ENCODE results near the gene C11orf86. TPM values are rescaled to one million over a fixed set of nuclear protein-coding genes. Genes with fewer than 3 reads are reported as not detected.

The C11orf86 gene
- total RNA-seq, 6 experiments from 2014 or later: not detected

DNA sequence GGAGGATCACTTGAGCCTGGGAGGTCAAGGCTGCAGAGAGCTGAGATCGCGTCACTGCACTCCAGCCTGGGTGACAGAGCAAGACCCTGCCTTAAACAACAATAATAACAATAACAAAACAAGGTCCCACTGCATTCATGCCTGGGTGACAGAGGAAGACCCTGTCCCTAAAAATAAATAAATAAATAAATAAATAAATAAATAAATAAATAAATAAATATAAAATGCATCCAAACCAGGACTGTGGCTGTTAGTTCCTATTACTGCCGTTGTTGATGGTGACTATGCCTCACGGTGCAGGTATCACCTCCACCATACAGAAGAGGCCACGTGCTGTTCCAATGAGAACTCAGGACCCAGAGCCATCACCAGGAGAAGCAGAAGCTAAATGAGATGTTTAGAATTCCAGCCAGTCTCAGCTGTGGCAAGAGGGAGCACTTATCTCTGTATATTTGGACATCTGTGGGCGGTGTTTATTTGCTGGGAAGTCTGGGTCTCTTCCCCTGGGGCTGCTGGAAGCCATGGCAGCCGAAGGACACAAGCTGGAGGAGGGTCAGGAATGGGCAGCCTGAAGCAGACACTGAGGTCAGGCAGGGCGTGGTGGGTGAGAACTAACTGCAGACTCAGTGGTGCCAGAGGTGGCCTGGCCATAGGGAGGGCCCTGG lies 21.6 kb downstream of the C11orf86 start:
- peak in 3 of 4 donors; percentile 35 to 88 (median 50) for ATAC-seq
- TF ChIP-seq, protein P1, sequence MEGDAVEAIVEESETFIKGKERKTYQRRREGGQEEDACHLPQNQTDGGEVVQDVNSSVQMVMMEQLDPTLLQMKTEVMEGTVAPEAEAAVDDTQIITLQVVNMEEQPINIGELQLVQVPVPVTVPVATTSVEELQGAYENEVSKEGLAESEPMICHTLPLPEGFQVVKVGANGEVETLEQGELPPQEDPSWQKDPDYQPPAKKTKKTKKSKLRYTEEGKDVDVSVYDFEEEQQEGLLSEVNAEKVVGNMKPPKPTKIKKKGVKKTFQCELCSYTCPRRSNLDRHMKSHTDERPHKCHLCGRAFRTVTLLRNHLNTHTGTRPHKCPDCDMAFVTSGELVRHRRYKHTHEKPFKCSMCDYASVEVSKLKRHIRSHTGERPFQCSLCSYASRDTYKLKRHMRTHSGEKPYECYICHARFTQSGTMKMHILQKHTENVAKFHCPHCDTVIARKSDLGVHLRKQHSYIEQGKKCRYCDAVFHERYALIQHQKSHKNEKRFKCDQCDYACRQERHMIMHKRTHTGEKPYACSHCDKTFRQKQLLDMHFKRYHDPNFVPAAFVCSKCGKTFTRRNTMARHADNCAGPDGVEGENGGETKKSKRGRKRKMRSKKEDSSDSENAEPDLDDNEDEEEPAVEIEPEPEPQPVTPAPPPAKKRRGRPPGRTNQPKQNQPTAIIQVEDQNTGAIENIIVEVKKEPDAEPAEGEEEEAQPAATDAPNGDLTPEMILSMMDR (IDR thresholded peaks at IDR 0.05): no peak
- TF ChIP-seq POLR2A (IDR thresholded peaks at IDR 0.05): no peak
- H3K27ac ChIP-seq: no peak overlapping the region
- H3K4me3 ChIP-seq: no peak overlapping the region
- H3K4me1 ChIP-seq: no peaks in the 10 kb centered on the region
- DNase-seq: peak in 1 of 3 donors; percentile 41
- no peaks in the 10 kb centered on the region for H3K27me3 ChIP-seq
- no peaks in the 10 kb centered on the region for H3K36me3 ChIP-seq
- 50% methylated on average over 6 of the region's 8 CpGs for WGBS (ENCODE audit: insufficient coverage, low coverage, low lambda C conversion rate, missing lambda C conversion rate)
- intact Hi-C loops (cut with DNase I): no loop called here
- H3K9me3 ChIP-seq: no peaks in the 10 kb centered on the region

- Histone ChIP-seq H3K27me3 (no peaks in the 10 kb centered on the region), H3K27ac (no peak overlapping the region), H3K4me1 (peaks cover 0 to 24% (median 11%) of the 10 kb centered on the region in 4 donors), H3K4me3 (no peak overlapping the region), H3K9me3 (no peaks in the 10 kb centered on the region), H3K36me3 (no peaks in the 10 kb centered on the region)
- ATAC-seq: no peak
- no peak for TF ChIP-seq POLR2A (IDR thresholded peaks at IDR 0.05)
- TF ChIP-seq, protein P1 (IDR thresholded peaks at IDR 0.05): no peak
- DNase-seq: no peak
- 82% methylated on average over 7 of the region's 7 CpGs for WGBS (ENCODE audit: insufficient coverage, low coverage, low lambda C conversion rate, missing lambda C conversion rate)
- intact Hi-C loops (cut with DNase I): no loop called here
These were observed 24.5 kb downstream of the C11orf86 start for GRCh38 chr11:66999555-66999954.

DNA sequence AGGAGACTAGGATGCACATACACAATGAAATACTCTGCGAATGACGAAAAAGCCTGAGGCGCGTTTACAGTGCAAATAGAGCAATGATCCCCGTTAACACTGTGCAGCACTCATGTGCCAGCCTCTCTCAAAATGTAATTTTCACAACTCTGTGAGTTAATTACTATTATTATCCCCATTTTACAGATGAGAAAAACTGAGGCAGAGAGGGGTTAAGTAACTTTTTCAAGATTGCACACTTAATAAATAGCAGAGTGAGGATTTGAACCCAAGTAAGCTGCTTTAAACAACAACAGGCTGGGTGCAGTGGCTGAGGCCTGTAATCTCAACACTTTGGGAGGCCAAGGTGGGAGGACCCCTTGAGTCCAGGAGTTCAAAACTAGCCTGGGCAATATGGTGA lies 26.2 kb downstream of the C11orf86 start:
- no peak for ATAC-seq
- Histone ChIP-seq H3K9me3 (no peaks in the 10 kb centered on the region), H3K27ac (no peak overlapping the region), H3K36me3 (no peaks in the 10 kb centered on the region), H3K4me3 (no peak overlapping the region), H3K4me1 (peaks cover 0 to 24% (median 11%) of the 10 kb centered on the region in 4 donors), H3K27me3 (no peaks in the 10 kb centered on the region)
- intact Hi-C loops (cut with DNase I): no loop called here
- 84% methylated on average over 3 of the region's 5 CpGs for WGBS (ENCODE audit: insufficient coverage, low coverage, low lambda C conversion rate, missing lambda C conversion rate)
- DNase-seq: no peak
- TF ChIP-seq, protein P1 (IDR thresholded peaks at IDR 0.05): no peak
- TF ChIP-seq POLR2A (IDR thresholded peaks at IDR 0.05): no peak

- no peak overlapping the region for H3K4me3 ChIP-seq
- H3K9me3 ChIP-seq: no peaks in the 10 kb centered on the region
- no peaks in the 10 kb centered on the region for H3K27me3 ChIP-seq
- intact Hi-C loops (cut with DNase I): no loop called here
- peaks cover 0 to 24% (median 11%) of the 10 kb centered on the region in 4 donors for H3K4me1 ChIP-seq
- ATAC-seq: peak in 1 of 4 donors; percentile 8
- no peak for TF ChIP-seq POLR2A (IDR thresholded peaks at IDR 0.05)
- TF ChIP-seq, protein P1 (IDR thresholded peaks at IDR 0.05): no peak
- peak overlapping the region in 1 of 3 donors; percentile 54 for H3K27ac ChIP-seq
- no peaks in the 10 kb centered on the region for H3K36me3 ChIP-seq
- no peak for DNase-seq
- WGBS (ENCODE audit: insufficient coverage, low coverage, low lambda C conversion rate, missing lambda C conversion rate): 74% methylated on average over 5 of the region's 8 CpGs
These were observed 27.3 kb downstream of the C11orf86 start for GRCh38 chr11:67002297-67002913.

All from right lobe of liver (tissue), 6 donors.